HCEC 1CT (cell line): ENCODE measurements around the gene A1BG.
A peak's percentile ranks its signal among the peaks of the same experiment; 100 is the strongest.

ENCODE experiments used
- DNase-seq: peaks from one replicate; pipeline ENCODE4 v3.0.0-alpha.2; 2017

The A1BG gene, protein sequence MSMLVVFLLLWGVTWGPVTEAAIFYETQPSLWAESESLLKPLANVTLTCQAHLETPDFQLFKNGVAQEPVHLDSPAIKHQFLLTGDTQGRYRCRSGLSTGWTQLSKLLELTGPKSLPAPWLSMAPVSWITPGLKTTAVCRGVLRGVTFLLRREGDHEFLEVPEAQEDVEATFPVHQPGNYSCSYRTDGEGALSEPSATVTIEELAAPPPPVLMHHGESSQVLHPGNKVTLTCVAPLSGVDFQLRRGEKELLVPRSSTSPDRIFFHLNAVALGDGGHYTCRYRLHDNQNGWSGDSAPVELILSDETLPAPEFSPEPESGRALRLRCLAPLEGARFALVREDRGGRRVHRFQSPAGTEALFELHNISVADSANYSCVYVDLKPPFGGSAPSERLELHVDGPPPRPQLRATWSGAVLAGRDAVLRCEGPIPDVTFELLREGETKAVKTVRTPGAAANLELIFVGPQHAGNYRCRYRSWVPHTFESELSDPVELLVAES

DNA sequence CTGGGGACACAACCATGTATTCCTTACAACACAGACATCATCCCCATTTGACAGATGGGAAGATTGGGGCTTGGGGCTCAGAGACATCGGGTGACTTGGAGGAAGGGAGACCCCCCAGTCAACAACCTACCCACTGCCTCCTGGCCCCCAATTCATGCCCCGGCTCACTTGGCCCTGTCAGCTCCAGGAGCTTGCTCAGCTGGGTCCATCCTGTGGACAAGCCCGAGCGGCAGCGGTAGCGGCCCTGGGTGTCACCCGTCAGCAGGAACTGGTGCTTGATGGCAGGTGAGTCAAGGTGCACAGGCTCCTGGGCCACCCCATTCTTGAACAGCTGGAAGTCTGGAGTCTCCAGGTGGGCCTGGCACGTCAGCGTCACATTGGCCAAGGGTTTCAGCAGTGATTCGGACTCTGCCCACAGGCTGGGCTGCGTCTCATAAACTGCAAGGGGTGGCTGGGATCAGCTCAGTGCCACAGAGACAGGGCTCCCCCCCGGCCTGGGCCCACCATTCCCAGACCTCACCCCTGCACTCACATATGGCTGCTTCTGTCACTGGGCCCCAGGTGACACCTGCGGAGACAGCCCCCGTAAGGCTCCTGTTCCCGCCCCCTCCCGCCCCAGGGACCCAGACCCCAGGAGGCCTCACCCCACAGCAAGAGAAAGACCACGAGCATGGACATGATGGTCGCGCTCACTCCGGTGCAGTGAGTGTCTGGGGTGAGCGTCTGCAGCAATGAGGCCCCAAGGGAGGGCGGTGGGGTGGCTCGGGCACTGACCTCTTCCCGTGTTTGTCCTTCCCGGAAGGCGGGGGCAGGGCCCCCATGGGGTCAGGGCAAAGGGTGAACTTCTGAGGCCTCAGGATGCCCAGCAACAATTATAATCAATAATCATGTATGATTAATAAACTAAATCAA lies at the start of gene A1BG:
A1BG (minus strand) TSS at position 733 of the 912 bp plus-strand sequence; CDS start at position 678, 55 bp downstream.
- no peak for DNase-seq

DNA sequence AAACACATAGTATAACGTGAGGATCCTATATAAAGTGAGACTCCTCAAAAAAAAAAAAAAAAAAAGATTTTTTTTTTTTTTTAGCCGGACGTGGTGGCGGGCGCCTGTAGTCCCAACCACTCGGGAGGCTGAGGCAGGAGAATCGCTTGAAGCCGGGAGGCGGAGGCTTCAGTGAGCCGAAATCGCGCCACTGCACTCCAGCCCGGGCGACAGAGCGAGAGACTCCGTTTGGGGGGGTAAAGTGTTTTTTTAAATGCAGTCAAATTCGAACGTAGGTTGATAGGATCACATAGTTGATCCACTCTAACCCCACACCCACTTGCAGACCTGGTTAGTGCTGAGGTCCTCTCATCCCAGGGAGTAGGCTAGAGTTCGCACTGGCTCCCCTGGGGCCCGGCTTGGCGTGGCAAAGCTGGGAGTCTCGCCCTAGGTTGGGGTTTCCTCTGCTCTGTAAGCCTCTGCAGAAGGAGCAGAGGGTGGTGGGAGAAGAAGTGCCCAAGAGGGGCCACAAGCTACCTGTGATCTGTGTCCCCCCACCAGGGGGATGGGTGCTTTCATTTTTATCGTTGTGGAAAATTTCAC lies 48.6 kb upstream of the A1BG start:
- no peak for DNase-seq

DNA sequence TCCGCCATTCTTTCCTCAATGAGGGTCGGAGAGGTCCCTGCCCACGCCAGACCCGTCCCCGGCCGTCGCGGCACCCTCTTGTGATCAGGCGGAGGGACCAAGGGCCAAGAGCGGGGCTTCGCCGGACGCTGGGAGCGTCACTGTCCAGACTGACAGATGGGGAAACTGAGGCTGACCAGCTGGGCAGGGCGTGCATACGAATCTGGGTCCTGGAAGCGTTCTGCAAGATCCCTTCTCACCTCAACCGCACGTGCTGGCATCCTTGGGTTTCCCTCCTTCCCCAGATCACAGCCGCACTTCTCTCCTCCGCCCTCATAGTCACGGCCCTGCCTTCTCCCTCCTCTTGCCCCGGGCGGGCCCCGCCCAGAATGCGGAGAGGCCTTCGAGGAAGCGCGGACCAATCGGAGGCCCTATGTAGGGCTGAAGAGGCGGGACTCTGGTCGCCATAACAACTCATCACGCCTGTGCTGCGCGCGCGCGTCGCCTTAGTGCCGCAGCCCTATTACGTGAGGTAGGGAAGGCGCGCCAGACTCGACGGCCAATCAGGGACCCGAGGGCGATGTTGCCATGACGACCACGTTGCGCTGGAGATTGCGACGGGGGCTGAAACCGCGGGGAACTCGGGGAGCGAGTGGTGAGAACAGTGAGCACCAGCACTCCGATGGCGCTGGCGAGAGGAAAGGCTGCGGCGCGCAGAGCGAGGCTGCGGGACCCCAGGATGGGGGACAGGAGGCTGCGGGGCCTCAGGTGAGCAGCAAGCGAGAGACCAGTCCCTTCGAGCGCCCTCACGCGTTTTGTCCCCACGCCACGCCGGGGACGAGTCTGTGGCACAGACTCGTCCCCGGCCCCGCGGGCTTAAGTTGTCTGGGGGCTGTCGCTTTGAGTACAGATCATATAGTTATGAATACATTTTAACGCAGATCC lies 47.9 kb upstream of the A1BG start:
- peak; percentile 99 for DNase-seq

DNA sequence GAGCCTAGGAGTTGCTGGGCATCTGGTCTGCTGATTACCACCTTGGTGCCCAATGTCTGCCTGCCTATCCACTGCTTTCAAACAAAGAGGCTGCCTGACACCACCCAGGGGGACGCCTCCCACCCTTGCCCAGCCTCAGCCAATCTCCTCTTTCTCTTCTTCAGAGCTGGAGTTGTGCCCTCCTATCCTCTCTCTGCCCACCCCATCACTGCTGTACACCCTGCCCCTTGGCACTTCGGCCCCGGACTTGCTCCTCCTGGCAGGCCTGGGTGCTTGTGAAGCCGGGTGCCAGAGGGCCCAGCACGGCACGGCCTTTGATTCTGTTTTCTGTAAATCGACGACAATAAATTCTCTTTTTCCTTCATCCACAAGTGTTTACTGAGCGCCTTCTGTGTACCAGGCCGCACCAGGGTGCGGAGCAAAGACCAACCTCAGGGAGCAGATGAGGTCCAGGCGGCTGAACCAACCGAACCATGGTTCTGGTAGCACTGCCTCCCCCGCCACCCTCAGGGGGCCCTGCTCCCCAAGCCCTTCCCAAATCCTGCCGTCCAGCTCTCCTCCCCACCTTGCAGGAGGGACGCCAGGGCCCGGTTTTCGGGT lies 47.1 kb upstream of the A1BG start:
- no peak for DNase-seq

DNA sequence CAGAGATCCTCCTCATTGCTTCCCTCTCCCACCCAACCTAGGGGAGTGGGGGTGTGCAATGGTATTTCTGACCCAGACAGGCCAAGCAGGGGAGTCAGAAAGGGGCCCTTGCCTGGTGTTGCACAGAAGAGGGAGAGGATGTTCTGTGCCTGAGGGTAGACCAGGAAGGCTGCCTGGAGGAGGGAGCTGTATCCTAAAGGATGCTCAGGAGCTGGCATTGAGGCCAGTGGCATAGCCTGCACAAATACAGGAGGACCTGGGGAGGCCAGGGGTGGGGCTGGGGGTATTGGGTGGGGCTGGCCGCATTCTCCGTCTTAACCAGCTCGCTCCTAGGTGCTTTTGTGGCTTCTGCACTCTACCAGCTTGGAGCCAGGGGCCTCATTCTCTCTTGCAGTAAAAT lies 46.6 kb upstream of the A1BG start:
- DNase-seq: no peak

DNA sequence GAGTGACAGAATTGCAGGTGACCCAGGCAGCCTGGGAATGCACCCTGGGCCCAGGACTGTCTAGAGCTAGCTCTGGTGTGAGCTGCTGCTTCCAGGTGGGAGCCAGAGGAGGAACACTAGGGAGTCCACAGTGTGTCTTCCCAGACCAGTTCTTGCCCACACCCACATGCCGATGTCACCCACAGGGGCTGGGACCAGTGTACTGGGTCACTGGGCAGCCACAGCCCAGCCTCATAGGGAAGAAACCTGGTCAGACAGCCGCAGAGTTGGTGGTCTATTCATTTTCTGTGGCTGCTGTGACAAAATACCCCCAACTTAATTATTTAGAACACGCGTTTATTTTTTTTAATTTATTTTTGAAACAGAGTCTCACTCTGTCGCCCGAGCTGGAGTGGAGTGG lies 45.3 kb upstream of the A1BG start:
- DNase-seq: no peak

DNA sequence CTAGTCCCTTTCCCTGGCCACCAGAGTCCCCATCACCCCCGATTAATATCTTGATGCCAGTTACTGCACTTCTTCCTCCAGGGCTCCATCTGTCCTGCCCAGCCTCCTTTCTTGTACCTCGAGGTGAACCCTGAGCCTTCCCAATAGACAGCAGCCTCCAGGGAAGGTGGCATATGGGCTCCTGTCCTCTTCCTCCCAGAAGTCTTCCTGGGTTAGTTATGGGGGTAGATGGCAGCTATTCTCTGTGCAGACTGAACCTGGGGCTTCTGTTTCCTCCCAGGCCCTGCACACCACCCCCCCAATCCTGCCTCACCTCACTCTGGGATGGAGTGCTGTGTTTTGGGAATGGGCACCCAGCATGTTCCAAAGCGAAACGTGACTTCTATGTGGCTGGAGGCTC lies 44.8 kb upstream of the A1BG start:
- no peak for DNase-seq

DNA sequence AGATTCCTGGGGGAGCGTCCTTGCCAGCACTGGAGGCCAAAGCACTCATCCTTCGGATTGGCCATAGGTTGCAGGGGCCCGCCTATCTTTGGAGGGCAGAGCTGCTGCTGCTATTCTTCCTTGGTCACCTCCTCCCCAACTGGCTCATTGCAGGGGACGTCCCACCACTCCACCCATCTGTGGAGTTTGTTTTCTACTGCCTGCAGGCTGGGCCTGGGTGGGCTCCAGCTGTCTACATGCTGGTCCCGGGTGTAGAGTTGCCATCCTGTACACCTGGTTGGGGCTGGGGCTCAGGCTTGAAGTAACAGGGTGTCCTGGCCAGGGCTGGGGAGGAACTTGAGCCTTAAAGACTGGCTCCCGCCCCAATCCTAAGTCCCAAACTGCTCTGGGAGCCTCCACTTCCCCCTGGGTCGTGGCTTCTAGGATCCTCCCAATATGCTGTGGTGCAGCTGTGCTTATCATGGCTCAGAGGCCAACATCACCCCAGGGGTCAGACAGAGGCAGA lies 44.3 kb upstream of the A1BG start:
- no peak for DNase-seq

DNA sequence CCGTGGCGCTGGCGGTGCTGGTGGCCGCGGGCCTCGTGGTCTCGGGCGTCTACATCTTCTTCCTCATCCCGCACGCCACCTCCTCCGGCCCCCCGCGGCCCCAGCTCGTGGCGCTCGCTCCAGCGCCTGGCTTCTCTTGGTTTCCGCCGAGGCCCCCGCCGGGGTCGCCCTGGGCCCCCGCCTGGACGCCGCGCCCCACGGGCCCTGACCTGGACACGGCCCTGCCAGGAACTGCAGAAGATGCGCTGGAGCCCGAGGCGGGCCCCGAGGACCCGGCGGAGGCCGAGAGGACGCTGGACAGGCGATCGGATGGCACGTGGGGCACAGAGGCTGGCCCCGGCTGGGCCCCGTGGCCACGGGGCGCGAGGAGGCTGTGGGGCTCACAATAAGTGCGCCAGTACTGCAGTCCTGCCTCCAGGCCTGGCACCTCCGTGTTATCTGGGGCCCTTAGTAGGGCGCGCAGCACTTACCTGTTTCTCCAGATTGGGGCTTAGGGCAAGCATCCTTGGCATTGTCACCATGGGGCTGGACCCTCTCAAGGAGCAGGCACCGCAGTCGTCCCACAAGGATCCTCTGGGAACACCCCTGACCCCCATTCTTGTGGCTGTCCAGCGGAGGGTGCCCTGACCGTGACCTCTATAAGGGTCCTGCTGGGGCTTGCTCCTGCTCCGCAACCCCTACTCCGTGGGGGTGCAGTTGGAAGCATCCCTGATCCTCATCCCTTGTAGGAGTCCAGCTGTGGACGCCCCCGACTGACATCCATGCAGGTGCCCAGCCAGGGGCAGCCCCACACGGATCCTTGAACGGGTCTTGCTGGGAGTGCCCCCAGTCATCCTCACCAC lies 43.6 kb upstream of the A1BG start:
- no peak for DNase-seq

DNA sequence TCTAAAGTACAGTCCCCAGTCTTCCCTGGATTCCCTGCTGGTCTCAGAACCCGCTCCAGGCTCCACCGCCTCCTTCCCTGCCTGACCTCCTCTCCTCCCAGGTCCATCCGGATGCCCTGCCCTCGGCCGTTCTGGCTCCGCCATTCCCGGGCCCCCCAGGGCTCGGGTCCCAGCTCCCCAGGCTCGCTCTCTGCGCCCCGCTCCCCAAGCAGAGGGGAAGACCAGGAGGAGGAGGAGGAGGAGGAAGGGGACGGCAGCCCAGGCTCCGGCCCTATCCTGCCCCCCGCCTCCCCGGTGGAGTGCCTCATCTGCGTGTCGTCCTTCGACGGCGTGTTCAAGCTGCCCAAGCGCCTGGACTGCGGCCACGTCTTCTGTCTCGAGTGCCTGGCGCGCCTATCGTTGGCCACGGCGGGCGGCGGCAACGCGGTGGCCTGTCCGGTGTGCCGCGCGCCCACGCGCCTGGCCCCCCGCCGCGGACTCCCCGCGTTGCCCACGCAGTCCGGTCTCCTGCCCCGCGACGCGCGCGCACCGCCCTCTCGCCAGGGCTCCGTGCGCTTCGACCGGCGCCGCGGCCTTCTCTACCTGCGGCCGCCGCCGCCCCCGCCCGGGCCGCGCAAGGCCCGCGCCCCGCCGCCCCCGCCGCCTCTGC lies 42.8 kb upstream of the A1BG start:
- DNase-seq: peak; percentile 27

DNA sequence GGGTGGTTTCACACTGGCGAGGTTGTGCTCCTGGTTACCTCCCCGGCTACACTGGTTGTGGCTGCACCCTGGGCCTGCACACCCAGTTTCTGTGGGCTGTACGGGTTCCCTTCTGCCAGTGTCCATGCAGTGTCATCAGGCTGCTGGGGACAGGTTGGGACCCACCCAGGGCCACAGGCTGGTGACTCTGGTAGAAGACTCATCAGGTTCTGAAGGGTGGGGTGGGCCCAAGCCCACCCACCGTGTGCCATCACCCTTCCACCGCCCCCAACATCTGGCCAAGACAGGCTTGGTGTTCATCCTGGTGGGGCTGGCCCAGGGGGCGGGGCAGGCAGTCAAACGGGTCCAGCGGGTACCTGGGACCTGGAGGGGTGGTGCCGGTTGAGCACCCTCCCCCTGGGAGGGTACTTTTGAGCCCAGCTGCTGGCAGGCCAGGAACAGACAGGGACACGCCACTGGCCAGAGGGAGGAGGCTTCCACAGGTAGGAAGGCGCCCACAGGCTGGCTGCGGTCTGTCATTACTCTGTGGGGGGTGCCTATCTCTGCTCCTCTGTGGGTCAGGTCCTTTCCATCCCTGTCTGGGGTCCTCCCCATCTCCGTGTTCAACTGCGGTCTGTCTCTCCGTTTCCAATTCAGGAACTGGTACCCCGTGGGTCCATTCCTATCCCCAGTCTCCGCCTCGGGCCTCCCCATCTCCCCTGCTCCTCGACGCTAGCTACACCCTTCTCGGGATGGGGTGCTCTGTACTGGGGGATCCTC lies 42.1 kb upstream of the A1BG start, which contains the start of gene RNF225:
RNF225 (plus strand) TSS at position 437 of the 759 bp plus-strand sequence. CDS start 434 bp downstream, outside the sequence.
- DNase-seq: peak; percentile 9

DNA sequence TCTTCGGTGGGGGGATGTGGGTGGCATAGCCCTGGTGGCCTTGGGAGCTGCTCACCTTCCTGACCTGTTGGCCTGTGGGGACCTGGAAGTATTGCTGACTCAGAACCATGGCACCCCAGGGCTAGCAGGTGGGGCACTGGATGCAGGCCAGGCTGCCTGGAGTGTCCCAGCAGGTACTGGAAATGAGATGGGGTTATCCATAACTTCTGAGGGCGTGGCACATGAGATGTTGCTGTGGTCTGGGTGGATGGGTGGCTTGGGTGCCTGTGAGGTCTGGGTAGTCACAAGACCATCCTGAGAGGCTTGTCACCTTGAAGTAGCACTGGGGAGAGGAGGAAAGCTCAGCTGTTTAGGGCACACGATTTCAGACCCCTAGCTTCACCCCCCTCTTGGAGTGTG lies 41.5 kb upstream of the A1BG start:
- no peak for DNase-seq

DNA sequence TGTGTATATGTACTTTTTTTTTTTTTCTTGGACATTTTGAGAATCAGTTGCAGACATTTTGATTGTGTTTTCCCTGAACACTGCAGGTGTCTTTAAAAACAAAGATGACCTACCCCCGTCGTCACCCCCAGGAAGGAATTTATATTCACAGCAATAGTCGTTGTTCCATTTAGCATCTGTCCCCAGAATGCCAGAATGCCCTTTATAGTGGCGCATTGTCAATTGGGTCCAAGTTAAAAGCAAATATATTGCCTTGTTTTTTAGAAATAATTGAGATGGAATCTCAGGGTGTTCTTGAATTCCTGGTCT lies 40.4 kb upstream of the A1BG start:
- no peak for DNase-seq

DNA sequence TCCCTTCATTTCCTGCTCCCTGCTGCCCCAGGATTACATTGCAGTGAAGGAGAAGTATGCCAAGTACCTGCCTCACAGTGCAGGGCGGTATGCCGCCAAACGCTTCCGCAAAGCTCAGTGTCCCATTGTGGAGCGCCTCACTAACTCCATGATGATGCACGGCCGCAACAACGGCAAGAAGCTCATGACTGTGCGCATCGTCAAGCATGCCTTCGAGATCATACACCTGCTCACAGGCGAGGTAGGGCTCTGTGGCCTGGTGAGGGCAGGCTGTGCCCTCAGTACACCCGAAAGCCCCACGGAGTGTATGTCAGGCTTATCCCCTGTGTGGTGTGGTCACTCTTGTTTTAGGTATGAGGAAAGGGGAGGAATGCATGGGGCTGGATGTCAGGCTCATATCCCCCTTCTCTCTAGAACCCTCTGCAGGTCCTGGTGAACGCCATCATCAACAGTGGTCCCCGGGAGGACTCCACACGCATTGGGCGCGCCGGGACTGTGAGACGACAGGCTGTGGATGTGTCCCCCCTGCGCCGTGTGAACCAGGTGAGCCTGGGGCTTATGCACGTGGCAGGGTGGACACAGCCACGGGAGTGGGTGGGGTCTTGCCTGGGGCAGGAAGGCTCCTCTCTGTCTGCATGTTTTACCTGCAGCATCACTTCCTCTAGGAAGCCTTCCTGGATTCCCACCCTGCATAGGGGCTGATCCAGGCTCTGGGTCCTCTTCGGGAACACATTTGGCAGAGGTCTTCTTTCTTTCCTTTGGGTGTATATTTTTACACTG lies 39.8 kb upstream of the A1BG start:
- DNase-seq: no peak

DNA sequence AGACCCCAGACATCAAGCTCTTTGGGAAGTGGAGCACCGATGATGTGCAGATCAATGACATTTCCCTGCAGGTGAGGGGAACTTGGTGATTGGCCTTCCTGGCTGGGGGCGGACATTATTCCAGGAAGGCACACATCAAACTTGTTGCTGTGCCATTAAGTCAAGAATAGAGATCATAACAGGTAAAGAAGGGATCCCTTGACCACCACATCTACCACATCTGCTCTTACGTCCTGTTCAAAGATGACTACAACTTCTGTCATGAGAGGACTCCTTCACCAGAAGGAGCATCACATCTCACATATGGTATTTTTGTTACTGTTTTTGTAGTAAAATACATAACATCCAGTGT lies 34.9 kb upstream of the A1BG start:
- DNase-seq: no peak

DNA sequence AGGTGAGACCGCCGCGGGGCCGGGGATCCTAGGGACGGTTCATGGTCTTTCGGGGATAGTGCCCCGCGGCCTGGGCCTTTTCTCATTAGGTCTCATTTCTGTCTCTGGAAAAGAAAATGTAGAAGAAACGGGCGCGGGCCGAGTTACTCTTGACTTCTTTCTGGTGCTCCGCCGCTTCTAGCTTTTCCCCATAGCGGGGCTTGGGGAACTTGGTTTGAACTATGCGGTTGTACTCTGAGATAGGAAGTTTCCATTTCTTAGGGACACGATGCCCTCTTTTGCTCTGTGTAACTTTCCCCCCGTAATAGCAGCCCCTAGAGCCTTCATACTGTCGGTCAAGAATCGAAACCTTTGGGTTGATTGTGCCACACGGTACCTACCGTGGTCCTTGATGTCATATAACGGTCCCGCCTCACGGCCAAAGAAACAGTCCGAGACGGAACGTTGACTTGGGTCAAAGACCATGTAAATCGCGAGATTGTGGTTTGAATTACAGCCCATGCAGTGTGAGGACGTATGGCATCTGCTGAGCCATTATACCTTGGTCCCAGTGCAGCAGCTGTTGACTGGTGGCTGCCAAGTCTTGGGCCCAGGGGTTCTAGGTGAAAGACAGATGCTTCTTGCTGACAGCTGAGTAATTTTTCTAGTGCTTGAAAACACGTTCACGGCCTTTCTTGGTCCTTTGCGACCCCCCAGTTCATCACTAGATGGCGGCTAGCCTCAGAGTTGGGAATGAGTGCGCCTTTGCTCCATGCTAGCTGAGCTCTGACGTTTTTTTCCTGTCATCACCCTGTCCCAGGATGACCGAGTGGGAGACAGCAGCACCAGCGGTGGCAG lies 34.3 kb upstream of the A1BG start:
- no peak for DNase-seq

DNA sequence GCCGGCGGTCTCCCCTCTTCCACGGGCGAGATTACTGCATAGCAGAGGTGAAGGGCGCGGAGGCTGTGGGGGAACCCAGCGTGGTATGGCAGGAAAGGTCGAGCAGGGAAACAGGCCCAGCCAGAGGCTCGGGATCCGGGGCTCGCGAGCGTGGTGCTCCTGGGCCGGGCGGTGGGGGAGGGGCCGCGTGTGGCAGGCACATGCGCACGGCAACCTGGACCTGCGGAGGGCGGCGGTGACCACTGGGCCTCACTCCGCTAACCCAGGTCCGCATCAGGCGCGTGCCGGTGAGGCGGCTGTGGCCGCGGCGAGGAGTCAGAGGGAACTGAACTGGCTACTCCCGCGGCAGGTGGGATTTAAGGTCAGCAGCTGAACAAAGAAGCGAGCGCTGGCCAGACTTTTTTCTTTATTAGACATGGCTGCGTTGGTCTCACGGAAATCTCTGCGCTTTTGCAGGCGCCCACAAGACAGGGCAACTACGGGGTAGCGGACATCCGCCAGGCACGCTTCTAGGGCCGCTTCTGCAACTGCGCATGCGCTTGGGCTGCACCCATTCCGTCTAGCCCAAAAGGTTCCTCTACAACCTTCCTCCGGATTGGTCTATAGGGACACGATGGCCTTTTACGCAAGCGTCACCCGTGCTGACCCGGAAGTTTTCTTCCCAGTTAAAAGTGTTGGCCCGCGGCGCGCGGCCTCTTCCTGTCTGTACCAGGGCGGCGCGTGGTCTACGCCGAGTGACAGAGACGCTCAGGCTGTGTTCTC lies 33.5 kb upstream of the A1BG start, which contains the start of gene RPS5:
RPS5 (plus strand) TSS at position 694 of the 762 bp plus-strand sequence. CDS start 869 bp downstream, outside the sequence.
- DNase-seq: peak; percentile 99
